Measurements from ENCODE around the gene CD300LG.
"Not testable (repeated sequence)": the region's sequence is repeated elsewhere in the genome, so short reads cannot be mapped to it uniquely, and the experiment has no call there.

The CD300LG gene

DNA sequence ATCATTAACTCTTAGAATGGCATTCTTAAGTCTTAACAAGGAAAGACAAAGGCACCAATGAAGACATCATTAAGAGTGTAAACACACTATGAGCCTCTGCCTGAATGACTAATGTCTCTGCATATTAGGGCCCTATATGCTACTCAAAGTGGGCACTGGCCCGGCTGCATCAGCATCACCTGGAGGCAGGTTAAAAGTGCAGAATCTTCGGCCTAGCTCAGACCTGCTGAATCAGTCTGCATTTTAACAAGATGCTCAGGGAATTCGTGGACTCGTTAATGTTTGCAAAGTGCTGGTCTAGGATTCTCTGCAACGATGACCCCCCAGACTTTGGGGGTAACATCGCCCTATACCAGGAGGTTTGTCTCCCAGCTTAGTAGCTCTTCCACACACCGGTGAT is 20.8 kb upstream of the CD300LG start:
- DNase-seq = no peak

GRCh38 chr17:43827596-43827995 is 19.4 kb upstream of the CD300LG start:
- no peak for DNase-seq

DNA sequence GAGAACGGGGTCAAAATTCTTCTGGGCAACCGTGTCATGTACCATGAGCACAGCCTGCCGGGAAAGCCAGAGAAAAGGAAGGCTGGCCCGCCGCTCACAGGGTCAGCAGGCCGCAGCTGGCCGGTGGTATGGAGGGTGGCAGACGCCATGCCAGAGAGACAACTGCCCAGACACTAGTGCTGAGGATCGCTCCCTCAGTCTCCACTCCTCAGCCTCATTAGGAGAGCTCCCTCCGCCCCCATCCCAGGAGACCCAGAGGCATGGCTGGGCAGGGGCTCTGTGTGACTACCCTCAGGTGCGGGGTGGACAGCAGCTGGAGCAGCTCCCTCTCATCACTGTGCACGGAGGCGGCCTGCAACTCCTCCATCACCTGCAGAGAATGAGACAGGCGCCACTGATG is 17.2 kb upstream of the CD300LG start:
- DNase-seq = no peak

- no peak for DNase-seq
Measured at GRCh38 chr17:43830510-43831140, 16.4 kb upstream of the CD300LG start.

DNA sequence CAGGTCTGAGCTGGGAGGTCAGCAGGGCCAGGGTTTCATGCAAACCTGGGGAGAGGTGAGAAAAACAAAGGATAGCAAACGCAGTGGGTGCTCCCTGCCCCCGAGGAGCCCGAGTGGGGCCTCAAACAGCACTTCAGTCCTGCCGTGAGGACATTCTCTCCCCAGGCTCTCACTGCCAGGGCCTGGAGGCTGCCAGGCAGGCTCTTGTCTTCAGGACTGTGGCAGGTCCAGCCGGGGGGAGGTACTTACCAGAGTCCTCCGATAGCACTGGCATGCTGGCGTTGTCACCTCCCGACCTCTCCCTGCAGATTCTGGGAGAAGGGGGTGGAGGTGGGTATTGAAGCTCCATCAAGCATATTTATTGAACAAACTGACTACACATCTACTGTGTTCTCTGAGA is 15.3 kb upstream of the CD300LG start:
- no peak for DNase-seq

GRCh38 chr17:43832168-43832975 is 14.6 kb upstream of the CD300LG start:
- DNase-seq = peak in 1 of 2 experiments; percentile 29

GRCh38 chr17:43832976-43833829 is 13.8 kb upstream of the CD300LG start, which contains the start of gene MPP3:
Gene MPP3, minus strand, starts transcription at chr17:43833146. Its CDS starts 1,240 bp downstream, at chr17:43831906.
- DNase-seq = peak; percentile 37 to 68

DNA sequence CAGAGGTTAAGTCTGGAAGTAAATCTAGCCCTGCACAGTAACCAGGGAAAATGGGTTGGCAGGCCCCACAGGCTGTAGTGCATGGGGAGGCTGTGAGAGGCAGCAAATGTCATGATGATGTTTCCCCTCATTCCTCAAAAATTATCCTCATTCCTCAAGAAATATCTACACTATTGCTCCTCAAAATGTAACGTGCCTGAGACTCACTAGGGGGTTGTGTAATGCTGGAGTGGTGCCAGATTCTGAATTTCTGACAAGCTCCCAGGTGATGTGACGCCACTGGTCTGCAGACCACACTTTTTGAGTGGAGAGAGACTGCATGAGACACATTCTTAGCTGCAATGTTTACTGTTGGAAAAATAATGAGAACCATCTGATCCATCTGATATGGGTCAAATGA is 12.9 kb upstream of the CD300LG start:
- peak in 1 of 2 experiments; percentile 10 for DNase-seq

DNA sequence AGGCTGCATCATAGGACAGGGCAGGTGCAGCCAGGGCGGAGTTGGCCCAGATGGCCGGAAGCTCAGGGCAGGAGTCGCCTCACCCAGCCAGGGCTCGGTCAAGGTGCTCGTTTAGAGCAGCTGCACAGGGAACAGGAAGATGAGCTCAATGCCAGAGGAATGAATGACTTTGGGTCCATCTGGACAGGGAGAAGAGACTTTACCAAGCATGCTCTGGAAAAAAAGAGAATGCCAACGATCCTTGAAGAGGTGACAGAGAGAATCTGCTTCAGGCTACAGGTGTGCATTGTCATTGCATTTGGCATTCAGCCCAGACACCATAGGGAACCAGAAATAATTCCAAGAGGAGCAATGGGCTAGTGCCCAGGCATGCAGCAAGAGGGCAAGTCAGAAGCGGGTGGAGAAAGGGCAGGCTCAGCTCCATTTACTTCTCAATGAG is 7.3 kb upstream of the CD300LG start:
- peak; percentile 90 to 91 for DNase-seq

GRCh38 chr17:43840814-43841213 is 6.2 kb upstream of the CD300LG start:
- DNase-seq = peak; percentile 50 to 62

GRCh38 chr17:43841282-43841681 is 5.7 kb upstream of the CD300LG start:
- no peak for DNase-seq

DNA sequence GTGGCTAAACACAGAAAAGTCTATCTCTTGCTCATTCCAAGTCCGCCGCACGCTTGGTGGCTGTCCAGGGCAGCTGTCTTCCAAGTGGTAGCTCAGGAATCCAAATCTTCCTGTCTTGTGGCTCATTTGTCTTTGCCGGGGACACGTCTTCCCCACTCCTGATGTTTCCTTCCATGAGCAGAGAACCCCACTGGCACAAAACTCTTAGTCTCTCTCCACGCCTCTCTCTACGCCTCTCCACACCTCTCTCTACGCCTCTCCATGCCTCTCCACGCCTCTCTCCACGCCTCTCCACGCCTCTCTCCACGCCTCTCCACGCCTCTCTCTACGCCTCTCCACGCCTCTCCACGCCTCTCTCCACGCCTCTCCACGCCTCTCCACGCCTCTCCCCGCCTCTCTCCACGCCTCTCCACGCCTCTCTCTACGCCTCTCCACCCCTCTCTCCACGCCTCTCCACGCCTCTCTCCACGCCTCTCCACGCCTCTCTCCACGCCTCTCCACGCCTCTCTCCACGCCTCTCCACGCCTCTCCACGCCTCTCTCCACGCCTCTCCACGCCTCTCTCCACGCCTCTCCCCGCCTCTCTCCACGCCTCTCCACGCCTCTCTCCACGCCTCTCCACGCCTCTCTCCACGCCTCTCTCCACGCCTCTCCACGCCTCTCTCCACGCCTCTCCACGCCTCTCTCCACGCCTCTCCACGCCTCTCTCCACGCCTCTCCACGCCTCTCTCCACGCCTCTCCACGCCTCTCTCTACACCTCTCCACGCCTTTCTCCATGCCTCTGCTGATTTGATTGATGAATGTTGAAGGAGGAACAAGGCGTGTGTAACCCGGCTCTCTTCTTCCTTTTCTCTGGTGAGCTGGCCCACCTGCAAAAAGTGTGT is 4.6 kb upstream of the CD300LG start:
- not testable (repeated sequence) for DNase-seq

DNA sequence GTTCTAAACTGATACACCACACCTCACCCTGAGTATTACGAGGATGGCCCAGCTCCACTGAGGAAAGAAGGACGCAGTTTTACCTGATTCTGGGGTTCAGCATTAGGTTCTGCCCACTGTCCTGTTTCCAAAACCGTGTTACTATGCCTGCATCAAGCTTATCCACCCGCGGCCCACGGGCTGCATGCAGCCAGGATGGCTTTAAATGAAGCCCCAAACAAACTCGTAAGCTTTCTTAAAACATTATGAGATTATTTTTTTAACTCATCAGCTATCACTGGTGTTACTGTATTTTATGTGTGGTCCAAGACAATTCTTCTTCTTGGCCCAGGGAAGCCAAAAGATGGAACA is 4.0 kb upstream of the CD300LG start:
- DNase-seq = no peak

DNA sequence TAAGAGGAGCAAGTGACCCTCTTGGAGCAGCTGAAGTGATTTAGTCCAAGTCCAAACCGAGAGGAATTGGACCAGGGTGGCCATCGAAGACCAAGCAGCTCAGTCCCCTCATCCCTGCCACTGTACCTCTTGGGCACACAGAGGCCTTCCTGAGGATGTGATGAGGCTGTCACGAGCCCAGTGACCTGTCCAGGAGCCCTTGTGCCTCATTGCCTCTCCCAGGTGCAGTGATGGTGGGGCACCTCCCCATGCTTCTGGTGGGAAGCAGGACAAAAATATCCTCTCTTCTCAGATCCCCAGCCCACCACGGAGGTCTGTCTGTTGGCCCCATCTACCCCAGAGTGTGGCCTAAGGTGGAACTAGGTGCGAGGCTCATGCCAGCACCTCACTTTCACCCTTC is 2.7 kb upstream of the CD300LG start:
- no peak for DNase-seq

- no peak for DNase-seq
Measured at GRCh38 chr17:43845766-43846165, 1.2 kb upstream of the CD300LG start.

DNA sequence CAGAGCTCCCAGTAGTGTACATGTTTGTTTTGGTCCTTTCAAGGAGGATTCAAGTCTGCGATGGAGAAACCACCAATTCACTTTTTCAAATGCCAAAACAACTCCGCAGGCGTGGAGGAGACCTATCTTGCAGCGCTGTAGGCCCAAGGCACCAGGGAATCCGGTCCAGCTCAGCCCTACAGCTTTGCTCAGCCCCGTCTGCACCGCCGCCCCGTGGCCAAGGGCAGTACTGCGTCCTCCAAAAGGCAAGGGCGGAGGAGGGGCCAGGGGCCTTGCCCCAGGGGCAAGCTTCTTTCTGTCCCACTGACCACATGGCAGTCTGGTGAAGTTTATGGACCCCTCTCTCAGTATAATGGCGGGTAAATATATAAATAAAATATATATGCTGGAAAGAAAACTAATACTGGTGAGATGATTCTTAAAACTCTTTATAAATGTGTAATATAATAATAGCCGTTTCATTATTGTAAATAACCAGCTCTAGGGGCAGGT is 709 bp upstream of the CD300LG start:
- DNase-seq = peak; percentile 47 to 68

- DNase-seq = no peak
Measured at GRCh38 chr17:43848601-43849000, 1.6 kb downstream of the CD300LG start.

- DNase-seq = no peak
Measured at GRCh38 chr17:43849116-43849515, 2.1 kb downstream of the CD300LG start.

DNA sequence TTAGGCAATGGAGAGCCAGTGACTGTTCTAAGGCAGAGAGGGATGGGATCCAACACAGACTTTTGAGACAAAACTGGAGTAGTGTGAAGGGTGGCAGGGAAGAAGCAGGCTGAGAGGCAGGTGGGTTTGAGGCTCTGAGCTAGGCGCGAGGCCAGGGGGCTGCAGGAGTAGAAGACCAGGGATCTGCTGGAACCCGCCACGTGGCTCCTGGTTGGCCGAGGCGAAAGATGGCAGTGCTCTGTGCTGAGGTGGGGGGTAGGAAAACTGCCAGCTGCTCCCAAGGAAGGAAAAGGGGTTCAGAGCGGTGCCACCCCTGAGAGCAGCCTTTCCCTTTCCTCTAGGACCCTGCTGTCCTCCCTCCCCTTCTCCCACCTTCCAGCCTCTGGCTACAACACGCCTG is 5.6 kb downstream of the CD300LG start:
- DNase-seq = no peak

GRCh38 chr17:43853546-43853945 is 6.6 kb downstream of the CD300LG start:
- DNase-seq = no peak

GRCh38 chr17:43854498-43854897 is 7.5 kb downstream of the CD300LG start:
- DNase-seq = no peak

- DNase-seq = no peak
Measured at GRCh38 chr17:43855061-43855460, 8.1 kb downstream of the CD300LG start.
